GM12878 (cell line): ENCODE results near the gene IFNB1. TPM values are rescaled to one million over a fixed set of nuclear protein-coding genes. Genes with fewer than 3 reads are reported as not detected.

Experiments
- ATAC-seq: fragments of 200-7000 bp; cut with Tn5 transposase; 3 replicates; pipeline ENCODE4 v1.9.1; 2020; ENCODE audit warnings: mild to moderate bottlenecking, moderate library complexity
- BruUV-seq: library from RNA; stranded (reverse); fragments of 400-500 nt; replicated peaks from 2 replicates; lab custom pipeline; 2021; lab: Mats Ljungman, UMichigan
- CTCF ChIA-PET: fragments of 300-600 bp; sonication (Branson Sonifier 250); formaldehyde crosslinking; extraction: SDS; loops from one replicate; lab custom pipeline; 2021; ENCODE audit warnings: inconsistent platforms; lab: Yijun Ruan, JAX
- POLR2A ChIA-PET: fragments of 350-600 bp; formaldehyde crosslinking; extraction: SDS; loops from one replicate; lab custom pipeline; 2021; ENCODE audit warnings: inconsistent platforms; lab: Charles Lee
- RAD21 ChIA-PET: fragments of 300-600 bp; sonication (Branson Sonifier 250); formaldehyde crosslinking; loops from one replicate; lab custom pipeline; 2023; ENCODE audit warnings: antibody characterized with exemption; ENCODE audit not compliant: unreplicated experiment; lab: Charles Lee
- SMC1A ChIA-PET: fragments of 300-600 bp; sonication (Branson Sonifier 250); formaldehyde crosslinking; loops from one replicate; lab custom pipeline; 2023; ENCODE audit not compliant: unreplicated experiment, uncharacterized antibody; lab: Charles Lee
- DNase-seq: peaks from one replicate; pipeline ENCODE4 v3.0.0-alpha.2; 2011; ENCODE audit warnings: low read depth, low spot score
- FAIRE-seq: peaks from 3 replicates; lab custom pipeline; 2011; peaks lifted over from hg19 to GRCh38; lab: Jason Lieb, UNC
- H2AFZ ChIP-seq: 2 replicates; pipeline ENCODE4 v1.6.0; 2011; ENCODE audit warnings: low read depth, low read length, control low read depth; ENCODE audit not compliant: control insufficient read depth
- H3K27ac ChIP-seq: 2 replicates; pipeline ENCODE4 v1.5.1; 2011; ENCODE audit warnings: control low read depth; ENCODE audit not compliant: control insufficient read depth, insufficient read depth
- H3K27me3 ChIP-seq, 2 experiments: replicated peaks in 1 of 2; 2 replicates each; pipeline versions ENCODE4 v1.6.0 to v1.6.1; 2011; ENCODE audit warnings: low read length in 1 of 2; ENCODE audit not compliant: control insufficient read depth in 2 of 2, insufficient read depth in 2 of 2
- H3K36me3 ChIP-seq, 2 experiments: 2 replicates each; pipeline ENCODE4 v1.5.1; 2011; ENCODE audit warnings: low read length in 1 of 2; ENCODE audit not compliant: control insufficient read depth in 2 of 2, insufficient read depth in 2 of 2
- H3K4me1 ChIP-seq: 2 replicates; pipeline ENCODE4 v1.6.1; 2011; ENCODE audit warnings: mild to moderate bottlenecking, low read length, moderate library complexity, mixed read lengths; ENCODE audit not compliant: control insufficient read depth, insufficient read depth
- H3K4me2 ChIP-seq: 2 replicates; pipeline ENCODE4 v1.6.0; 2011; ENCODE audit warnings: control low read depth; ENCODE audit not compliant: control insufficient read depth, insufficient read depth
- H3K4me3 ChIP-seq: fragments of 200-600 bp; sonication (generic); 2 replicates; pipeline ENCODE4 v1.5.1; 2016
- H3K79me2 ChIP-seq: 2 replicates; pipeline ENCODE4 v1.6.0; 2011; ENCODE audit warnings: low read length; ENCODE audit not compliant: control insufficient read depth, insufficient read depth
- H3K9ac ChIP-seq: 2 replicates; pipeline ENCODE4 v1.8.0; 2011; ENCODE audit warnings: low read length, control low read depth, mixed read lengths; ENCODE audit not compliant: control insufficient read depth, insufficient read depth
- H3K9me3 ChIP-seq: replicated peaks from 3 replicates; pipeline ENCODE4 v1.5.1; 2011; ENCODE audit warnings: mild to moderate bottlenecking, low read length; ENCODE audit not compliant: control insufficient read depth, insufficient read depth
- H4K20me1 ChIP-seq: 2 replicates; pipeline ENCODE4 v1.6.0; 2011; ENCODE audit not compliant: control insufficient read depth, insufficient read depth
- BCL3 ChIP-seq: IDR thresholded peaks from 2 replicates; pipeline ENCODE4 v1.6.1; 2011; ENCODE audit warnings: borderline replicate concordance, low read depth, mild to moderate bottlenecking, moderate library complexity, low read length; ENCODE audit not compliant: insufficient read depth, poor library complexity, severe bottlenecking
- CBFB ChIP-seq: IDR thresholded peaks from 2 replicates; pipeline ENCODE4 v1.6.1; 2016; ENCODE audit warnings: antibody characterized with exemption, low read depth
- CEBPB ChIP-seq, 2 experiments: fragments of 150-350 bp in 1 of 2; IDR thresholded peaks; 2 replicates each; pipeline ENCODE4 v1.6.1; 2012 to 2014; ENCODE audit warnings: low read depth in 2 of 2, low read length in 2 of 2, borderline replicate concordance in 1 of 2, inconsistent platforms in 1 of 2
- CREB1 ChIP-seq: IDR thresholded peaks from 2 replicates; pipeline ENCODE4 v1.6.1; 2012; ENCODE audit warnings: low read depth, mild to moderate bottlenecking, inconsistent platforms
- GATAD2B ChIP-seq: fragments of 450-650 bp; conservative IDR thresholded peaks from 2 replicates; pipeline ENCODE4 v1.6.1; 2017; ENCODE audit warnings: low read depth, mild to moderate bottlenecking, moderate library complexity
- KAT2A ChIP-seq: conservative IDR thresholded peaks from 2 replicates; pipeline ENCODE4 v1.6.1; 2011; ENCODE audit warnings: low read depth, low read length; ENCODE audit not compliant: control insufficient read depth
- NFXL1 ChIP-seq: fragments of 450-650 bp; IDR thresholded peaks from 2 replicates; pipeline ENCODE4 v1.6.1; 2017; ENCODE audit warnings: antibody characterized with exemption, mild to moderate bottlenecking, borderline replicate concordance
- PKNOX1 ChIP-seq: fragments of 450-650 bp; IDR thresholded peaks from 2 replicates; pipeline ENCODE4 v1.6.1; 2016; ENCODE audit warnings: mild to moderate bottlenecking
- POU2F2 ChIP-seq: IDR thresholded peaks from 3 replicates; pipeline ENCODE4 v1.6.1; 2011; ENCODE audit warnings: low read depth, mild to moderate bottlenecking, low read length, borderline replicate concordance
- RAD51 ChIP-seq: fragments of 450-650 bp; IDR thresholded peaks from 2 replicates; pipeline ENCODE4 v1.6.1; 2016; ENCODE audit warnings: moderate library complexity, mild to moderate bottlenecking, inconsistent platforms
- RB1 ChIP-seq: fragments of 450-650 bp; formaldehyde crosslinking; IDR thresholded peaks from 2 replicates; pipeline ENCODE4 v1.6.1; 2017; ENCODE audit warnings: mild to moderate bottlenecking, borderline replicate concordance
- REST ChIP-seq: IDR thresholded peaks from 2 replicates; pipeline ENCODE4 v1.6.1; 2012; ENCODE audit warnings: mild to moderate bottlenecking, low read depth, low read length
- RUNX3 ChIP-seq: IDR thresholded peaks from 2 replicates; pipeline ENCODE4 v1.6.1; 2012; ENCODE audit warnings: low read length, inconsistent platforms
- TCF12 ChIP-seq: IDR thresholded peaks from 2 replicates; pipeline ENCODE4 v1.6.1; 2011; ENCODE audit warnings: low read depth, mild to moderate bottlenecking, low read length
- ZNF217 ChIP-seq: fragments of 450-650 bp; IDR thresholded peaks from 2 replicates; pipeline ENCODE4 v1.6.1; 2017; ENCODE audit warnings: antibody characterized with exemption, mild to moderate bottlenecking
- WGBS: methylation state at CpG from one replicate; pipeline ENCODE4 v1.1.6; 2016; ENCODE audit warnings: low lambda C conversion rate; ENCODE audit not compliant: insufficient replicate concordance, insufficient coverage; ENCODE audit errors: missing lambda C conversion rate; 5-methylcytosine and 5-hydroxymethylcytosine counted together
- in situ Hi-C: fragments of 300-500 bp; cut with MboI; formaldehyde crosslinking; loops from 9 replicates; pipeline ENCODE4 v1.14.3; 2018; ENCODE audit warnings: mixed read lengths
- intact Hi-C: fragments of 100-400 bp; cut with micrococcal nuclease; formaldehyde crosslinking; loops from one replicate; pipeline ENCODE4 v1.14.2; 2022; ENCODE audit not compliant: unreplicated experiment
- polyA plus RNA-seq, 11 experiments: library from polyadenylated mRNA; depleted of rRNA in 4 of 11; unstranded in 6 of 11; stranded (reverse) in 5 of 11; fragments of >200 nt; fragmentation: Nextera tagmentation in 4 of 11; fragmentation: Illumina TruSeq in 1 of 11; extraction: Ambion mirVana in 4 of 11; extraction: Trizol in 1 of 11; gene quantifications; 1 replicate in 1 of 11; 2 replicates in 10 of 11; pipeline versions ENCODE4 v1.2.1 to v1.2.3, GENCODE V29; 2011 to 2016; ENCODE audit warnings: inconsistent platforms in 2 of 11, missing spikeins in 2 of 11, low read depth in 1 of 11
- total RNA-seq, 4 experiments: library from RNA; depleted of rRNA in 3 of 4; stranded (reverse); fragments of >200 nt in 3 of 4; fragmentation: Illumina TruSeq in 1 of 4; extraction: Trizol in 1 of 4; gene quantifications; 2 replicates each; pipeline versions ENCODE4 v1.2.1 to v1.2.3, GENCODE V29; 2013 to 2021
- TF ChIP-seq, protein P1 (sequence below): IDR thresholded peaks from 2 replicates; pipeline ENCODE4 v1.6.1; 2012; ENCODE audit warnings: low read length, inconsistent platforms

Gene IFNB1
- total and polyA plus RNA-seq, 10 of the 15 experiments (the other 5 are each of a cell fraction or from before 2014, with no cell fraction given) = 0.18 TPM; not detected in 9

DNA sequence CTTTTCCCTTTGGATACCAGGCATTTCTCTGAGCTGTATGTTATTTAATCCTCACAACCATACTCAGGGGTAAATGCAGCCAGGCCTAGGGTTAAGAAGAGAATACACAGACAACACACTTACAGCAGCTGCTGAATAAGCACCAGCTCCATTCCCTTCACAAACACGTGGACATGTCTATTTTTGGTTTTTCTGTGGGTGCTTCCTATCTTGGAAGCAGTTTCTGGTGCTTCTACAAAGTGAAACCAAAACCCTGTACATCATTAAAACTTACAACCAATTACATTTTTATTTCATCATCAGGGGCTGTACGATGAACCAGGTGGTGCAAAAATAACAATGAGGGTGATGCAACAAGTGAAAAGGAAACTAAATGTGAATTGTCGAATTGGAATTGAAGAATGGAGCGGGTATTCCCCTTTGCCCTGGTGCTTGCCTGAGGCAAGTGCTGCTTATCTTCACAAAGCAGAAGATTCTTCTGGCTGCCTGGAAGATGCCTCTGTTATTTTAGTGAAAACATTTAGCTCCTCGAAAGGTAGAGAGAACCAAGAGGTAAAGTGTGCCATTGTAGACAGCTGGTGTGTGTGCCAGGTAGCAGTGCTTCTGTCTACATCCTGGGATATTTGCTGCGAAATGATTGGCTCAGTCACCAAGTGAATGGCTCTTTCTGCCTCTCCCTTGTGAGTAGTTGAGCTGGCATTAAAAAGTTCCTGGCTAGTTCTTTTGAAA, 18.6 kb upstream of the IFNB1 start:
- CTCF ChIA-PET = interaction anchor here (1.0 to 2.2 kb wide), 10 partner anchors 9 to 471 kb away, joined by 3 to 12 read pairs (median 4); no protein-coding TSS in a partner anchor
- SMC1A ChIA-PET = interaction anchor here (0.7 to 2.9 kb wide), 11 partner anchors 8 to 456 kb away, joined by 3 to 11 read pairs (median 5); partner anchors contain the start of genes HACD4 and IFNB1
- RAD21 ChIA-PET = interaction anchor here (0.8 to 1.8 kb wide), 7 partner anchors 9 to 1170 kb away, joined by 3 to 5 read pairs (median 4); no protein-coding TSS in a partner anchor
- in situ Hi-C loops = no loop called here
- Histone ChIP-seq H3K79me2 (no peaks in the 10 kb centered on the region), H2AFZ (peak overlapping the region; percentile 93), H3K4me3 (peak overlapping the region; percentile 13; the same call in 1 of the 2 replicates), H3K9me3 (no peaks in the 10 kb centered on the region; the same call in 2 of the 3 replicates), H3K4me1 (peaks cover 6% of the 10 kb centered on the region), H3K4me2 (peak overlapping the region; percentile 84), H3K27ac (peak overlapping the region; percentile 6; the same call in 1 of the 2 replicates), H3K36me3 (no peaks in the 10 kb centered on the region), H4K20me1 (no peaks in the 10 kb centered on the region), H3K9ac (no peak overlapping the region), H3K27me3 (no peaks in the 10 kb centered on the region)
- POLR2A ChIA-PET = interaction anchor here (0.7 to 1.1 kb wide), 3 partner anchors 65 to 99 kb away, joined by 3 to 4 read pairs (median 3); partner anchors contain the start of gene HACD4
- intact Hi-C loops = no loop called here
- DNase-seq (peak; percentile 46), FAIRE-seq (no peak), ATAC-seq (peak; percentile 95)
- 25% methylated on average over 6 of the region's 6 CpGs for WGBS
- BruUV-seq = no TSS peak
- TF ChIP-seq CEBPB (IDR thresholded peaks at IDR 0.05; ENCODE audit: borderline replicate concordance in 1 of 2, low read depth in 2 of 2, low read length in 2 of 2) = peak in 1 of 2 experiments; percentile 88; a peak in 2 of 4 replicates
- TF ChIP-seq BCL3 = no peak
- TF ChIP-seq RB1 = no peak
- peak; percentile 52 for TF ChIP-seq RAD51
- no peak for TF ChIP-seq NFXL1
- no peak for TF ChIP-seq REST
- TF ChIP-seq, protein P1, sequence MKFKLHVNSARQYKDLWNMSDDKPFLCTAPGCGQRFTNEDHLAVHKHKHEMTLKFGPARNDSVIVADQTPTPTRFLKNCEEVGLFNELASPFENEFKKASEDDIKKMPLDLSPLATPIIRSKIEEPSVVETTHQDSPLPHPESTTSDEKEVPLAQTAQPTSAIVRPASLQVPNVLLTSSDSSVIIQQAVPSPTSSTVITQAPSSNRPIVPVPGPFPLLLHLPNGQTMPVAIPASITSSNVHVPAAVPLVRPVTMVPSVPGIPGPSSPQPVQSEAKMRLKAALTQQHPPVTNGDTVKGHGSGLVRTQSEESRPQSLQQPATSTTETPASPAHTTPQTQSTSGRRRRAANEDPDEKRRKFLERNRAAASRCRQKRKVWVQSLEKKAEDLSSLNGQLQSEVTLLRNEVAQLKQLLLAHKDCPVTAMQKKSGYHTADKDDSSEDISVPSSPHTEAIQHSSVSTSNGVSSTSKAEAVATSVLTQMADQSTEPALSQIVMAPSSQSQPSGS = peak; percentile 54; the same call in 1 of the 2 replicates
- TF ChIP-seq PKNOX1 = no peak
- TF ChIP-seq GATAD2B = no peak
- no peak for TF ChIP-seq CBFB
- TF ChIP-seq KAT2A = no peak
- no peak for TF ChIP-seq TCF12
- no peak for TF ChIP-seq RUNX3
- TF ChIP-seq POU2F2 = no peak
- TF ChIP-seq CREB1 = peak; percentile 88
- no peak for TF ChIP-seq ZNF217
